ENCODE measurements around the gene BTG4.

BTG4 gene

GRCh38 chr11:111512296-111513239 lies at the start of gene BTG4:
BTG4 (minus strand) TSS chr11:111512386; CDS start chr11:111498776, 13,610 bp downstream.
- DNase-seq, result peak; percentile 80

DNA sequence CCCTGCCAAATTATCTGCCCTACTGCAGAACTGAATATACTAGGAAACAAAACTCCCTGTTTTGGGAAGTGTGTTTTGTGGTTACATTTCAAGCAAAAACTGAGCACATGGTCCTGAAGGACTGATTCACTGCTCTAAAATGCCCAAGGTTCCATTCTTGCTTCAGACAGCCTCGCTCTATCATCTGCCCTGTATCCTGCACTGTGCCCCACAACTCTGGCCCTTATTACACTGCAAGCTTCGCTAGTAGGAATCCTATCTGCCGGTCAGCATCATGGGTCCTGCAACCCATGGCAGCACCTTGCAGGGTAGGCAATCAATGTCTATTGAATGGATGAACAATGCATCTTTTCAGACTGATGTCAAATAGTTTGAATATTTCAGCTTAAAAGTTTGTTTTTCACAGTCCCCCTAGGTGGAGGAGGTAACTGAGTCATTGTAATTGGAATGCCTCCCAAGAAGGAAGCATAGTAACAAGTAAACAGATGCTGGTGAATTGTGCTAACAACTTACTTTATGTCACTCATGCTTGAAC lies 49.7 kb upstream of the BTG4 start:
- DNase-seq, result no peak

GRCh38 chr11:111561306-111561705 lies 49.1 kb upstream of the BTG4 start:
- no peak for DNase-seq

- DNase-seq, result no peak
These were observed 48.6 kb upstream of the BTG4 start for GRCh38 chr11:111560800-111561199.

DNA sequence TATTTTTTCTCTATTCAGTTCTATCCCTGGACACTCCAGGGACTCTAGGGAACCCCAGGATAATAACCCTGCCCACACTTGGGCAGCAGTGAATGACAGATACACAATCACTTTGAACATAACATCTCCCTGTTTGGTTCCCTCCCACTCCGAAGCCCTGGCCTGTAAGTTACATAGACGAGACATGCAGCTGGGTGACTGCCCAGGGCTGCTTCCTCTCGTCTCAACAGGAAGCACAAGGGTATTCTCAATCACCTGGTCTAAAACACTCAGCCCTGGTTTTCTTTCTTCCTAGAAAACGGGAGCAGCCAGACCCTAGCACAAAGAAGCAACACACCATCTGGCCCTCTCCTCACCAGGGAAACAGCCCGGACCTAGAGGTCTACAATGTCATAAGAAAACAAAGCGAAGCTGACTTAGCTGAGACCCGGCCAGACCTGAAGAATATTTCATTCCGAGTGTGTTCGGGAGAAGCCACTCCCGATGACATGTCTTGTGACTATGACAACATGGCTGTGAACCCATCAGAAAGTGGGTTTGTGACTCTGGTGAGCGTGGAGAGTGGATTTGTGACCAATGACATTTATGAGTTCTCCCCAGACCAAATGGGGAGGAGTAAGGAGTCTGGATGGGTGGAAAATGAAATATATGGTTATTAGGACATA lies 47.7 kb upstream of the BTG4 start:
- DNase-seq, result no peak

GRCh38 chr11:111557425-111558111 lies 45.4 kb upstream of the BTG4 start:
- no peak for DNase-seq

DNA sequence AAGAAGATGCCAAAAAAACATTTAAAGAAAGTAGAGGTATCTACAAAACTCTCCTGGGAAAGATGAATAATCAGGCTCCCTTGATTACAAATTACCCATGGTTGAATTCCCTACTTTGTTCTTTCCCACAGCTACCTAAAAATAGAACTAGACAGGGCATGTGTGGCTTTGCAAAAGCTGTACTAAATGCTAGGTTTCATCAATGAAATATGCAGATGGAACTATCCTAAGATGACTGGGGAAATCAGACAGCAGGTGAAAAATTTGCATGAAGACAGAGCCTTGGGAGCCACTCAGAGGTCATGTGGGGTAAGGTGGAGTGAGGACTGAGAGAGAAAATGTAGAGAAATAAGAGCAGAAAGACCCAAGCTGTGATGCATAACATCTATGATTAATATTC lies 43.1 kb upstream of the BTG4 start:
- DNase-seq, result no peak

DNA sequence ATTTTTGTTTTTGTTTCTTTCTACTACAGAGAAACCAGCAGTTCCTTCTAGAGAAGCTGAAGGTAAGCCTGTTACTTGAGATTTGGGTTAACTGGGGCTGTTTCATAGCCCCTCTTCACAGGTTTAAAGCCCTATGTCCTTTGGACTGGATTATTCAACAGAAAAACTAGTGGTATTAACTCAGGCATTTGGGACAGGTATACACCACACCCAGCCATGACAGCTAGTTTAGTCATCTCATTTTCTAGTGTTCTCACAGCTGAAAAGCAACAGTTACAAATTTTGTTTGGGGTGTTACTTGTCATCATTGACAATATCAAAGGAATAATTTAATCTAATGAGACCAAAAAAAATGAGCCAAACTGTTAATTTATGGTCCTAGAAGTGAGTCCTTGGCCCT lies 42.3 kb upstream of the BTG4 start:
- no peak for DNase-seq

DNA sequence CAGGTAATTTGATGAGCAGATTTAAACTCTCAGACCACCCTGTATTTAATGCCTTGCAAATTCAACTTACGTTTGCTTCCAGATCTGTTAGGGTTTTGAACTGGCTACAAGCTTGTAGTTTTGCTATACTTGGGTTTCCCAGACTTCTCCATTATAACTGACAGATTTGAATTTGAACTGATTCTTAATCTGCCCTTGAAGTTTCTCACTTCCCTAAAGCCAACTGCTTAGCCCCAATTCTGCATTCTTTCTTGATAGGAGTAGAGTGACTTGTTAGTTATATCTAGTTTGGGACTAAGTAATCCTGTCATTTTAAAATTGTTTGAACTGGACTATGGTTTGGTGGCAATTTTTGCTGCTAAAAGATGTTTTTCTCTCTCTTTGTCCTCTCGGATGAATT lies 38.1 kb upstream of the BTG4 start:
- no peak for DNase-seq

DNA sequence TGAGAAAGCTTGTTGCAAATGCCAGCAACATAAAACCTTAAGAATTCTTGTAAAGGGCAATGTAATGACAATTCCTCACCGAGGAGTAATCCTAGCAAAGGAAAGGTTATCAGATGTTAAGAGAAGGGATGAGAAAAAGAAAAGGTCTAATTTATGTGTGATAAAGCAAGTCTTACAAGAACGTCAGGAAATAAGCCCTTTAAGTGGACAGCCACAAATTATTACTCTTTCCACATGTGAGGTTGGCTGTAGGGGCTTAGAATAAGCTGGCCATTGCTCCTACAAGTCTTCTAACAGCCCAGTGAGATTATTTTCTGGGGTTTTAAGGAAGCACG lies 37.6 kb upstream of the BTG4 start:
- no peak for DNase-seq

DNA sequence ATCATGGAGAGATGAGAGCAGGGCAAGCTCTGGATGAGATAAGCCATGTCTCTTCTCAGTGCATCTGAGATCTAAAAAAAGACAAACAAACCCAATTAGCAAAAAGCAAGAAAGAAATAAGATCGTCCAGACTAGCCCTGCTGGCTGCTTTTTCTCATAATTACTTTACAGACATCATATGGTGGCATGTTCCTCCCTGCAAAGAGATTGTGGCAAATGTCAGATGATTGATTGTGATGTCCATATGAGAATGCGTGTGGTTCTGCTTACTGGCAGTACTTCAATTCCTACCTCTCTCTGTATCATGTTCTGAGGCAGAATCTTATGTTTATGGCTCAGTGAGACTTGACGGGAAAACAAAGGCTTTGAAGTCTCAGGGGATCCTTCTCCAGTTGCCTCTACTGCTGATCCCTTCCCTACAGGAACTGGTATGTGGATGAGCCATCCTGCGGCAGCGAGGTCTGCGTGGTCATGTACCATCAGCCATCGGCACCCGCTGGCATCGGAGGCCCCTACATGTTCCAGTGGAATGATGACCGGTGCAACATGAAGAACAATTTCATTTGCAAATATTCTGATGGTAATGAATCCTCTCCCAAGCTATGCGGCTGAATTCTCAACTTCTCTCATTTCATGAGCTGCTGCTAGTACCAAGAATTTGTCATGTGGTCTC lies 37.1 kb upstream of the BTG4 start:
- no peak for DNase-seq

GRCh38 chr11:111548525-111548924 lies 36.3 kb upstream of the BTG4 start:
- no peak for DNase-seq

DNA sequence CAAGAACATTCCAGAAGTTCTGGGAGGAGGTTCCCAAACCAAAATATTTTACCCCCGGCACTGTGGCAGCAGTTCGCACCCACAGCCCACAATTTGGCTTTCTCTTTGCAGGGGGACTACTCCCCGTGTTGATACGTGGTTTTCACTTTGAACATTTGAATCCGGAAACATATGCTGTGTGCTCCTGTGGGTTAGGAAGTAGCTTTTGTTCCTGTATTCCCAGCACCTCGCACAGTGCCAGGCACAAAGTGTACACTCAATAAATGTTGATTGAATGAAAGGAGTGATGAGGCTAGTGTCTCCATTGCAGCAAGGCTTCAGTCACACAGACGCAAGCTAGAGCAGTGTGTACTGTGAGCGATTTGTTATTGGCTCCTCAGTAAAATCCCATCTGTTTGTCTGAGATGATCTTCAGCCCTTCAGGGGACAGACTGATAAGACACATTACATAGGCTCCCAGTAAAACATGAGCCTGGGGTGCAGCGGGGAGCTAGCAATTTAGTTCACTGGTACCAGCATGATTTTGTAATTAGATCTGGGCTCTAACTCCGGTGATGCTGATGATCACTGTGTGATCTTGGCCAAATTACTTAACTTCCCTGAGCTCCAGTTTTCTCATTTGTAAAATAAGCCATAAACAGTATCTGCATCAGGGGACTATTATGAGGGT lies 30.6 kb upstream of the BTG4 start:
- DNase-seq, result no peak

DNA sequence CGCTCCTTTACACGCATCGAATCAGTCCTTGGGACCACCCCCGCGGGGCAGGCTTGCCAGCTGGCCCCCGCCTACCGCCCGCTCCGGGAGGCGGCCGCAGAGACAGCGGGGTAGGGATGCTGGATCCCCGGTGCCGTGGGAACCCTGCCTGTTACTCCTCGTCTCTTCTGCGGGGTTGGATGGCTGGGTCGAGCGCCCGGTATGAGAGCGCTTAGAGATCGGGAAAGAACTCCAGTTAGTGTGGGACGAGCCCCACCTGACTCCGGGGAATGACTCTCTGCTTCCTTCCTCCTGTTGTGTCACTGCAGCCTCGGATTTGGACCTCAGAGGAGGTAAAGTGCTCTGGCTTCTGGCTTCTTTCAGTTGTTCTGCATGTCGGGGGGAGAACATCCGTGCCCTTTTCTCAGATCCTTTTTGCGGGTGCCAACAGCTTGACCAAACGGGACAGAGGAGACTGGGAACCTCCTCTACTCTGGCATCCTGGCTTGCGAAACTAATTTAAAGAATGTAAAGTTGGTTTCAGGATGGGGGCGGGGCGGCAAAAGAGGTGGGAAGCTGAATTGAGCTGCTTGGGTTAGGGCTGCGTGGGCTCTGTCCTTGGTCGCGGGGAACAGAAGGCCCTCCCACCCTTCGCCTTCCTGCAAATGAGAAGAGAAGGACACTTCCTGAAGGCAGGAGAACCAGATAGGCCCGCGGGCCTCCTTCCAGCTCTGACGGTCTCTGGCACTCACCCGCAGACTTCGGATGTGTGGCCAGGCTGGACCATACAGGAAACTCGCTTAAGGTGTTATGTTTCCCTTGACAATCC lies 29.3 kb upstream of the BTG4 start:
- DNase-seq, result peak; percentile 71

DNA sequence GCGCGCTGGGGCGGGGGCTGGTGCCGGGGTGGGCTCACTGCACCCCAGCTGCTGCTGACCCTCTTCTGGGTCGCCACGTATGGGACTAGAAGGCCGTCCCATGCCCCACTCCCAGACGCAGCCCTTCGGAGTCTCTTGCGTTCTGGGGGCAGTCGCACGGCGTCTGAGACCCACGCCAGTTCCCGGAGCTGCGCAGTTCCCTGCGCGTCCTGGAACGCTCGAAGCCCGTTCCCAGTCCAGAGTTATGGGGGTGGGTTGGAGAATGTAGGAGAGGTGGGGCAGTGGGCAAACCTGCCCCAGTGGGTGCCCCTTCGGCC lies 28.7 kb upstream of the BTG4 start:
- no peak for DNase-seq

DNA sequence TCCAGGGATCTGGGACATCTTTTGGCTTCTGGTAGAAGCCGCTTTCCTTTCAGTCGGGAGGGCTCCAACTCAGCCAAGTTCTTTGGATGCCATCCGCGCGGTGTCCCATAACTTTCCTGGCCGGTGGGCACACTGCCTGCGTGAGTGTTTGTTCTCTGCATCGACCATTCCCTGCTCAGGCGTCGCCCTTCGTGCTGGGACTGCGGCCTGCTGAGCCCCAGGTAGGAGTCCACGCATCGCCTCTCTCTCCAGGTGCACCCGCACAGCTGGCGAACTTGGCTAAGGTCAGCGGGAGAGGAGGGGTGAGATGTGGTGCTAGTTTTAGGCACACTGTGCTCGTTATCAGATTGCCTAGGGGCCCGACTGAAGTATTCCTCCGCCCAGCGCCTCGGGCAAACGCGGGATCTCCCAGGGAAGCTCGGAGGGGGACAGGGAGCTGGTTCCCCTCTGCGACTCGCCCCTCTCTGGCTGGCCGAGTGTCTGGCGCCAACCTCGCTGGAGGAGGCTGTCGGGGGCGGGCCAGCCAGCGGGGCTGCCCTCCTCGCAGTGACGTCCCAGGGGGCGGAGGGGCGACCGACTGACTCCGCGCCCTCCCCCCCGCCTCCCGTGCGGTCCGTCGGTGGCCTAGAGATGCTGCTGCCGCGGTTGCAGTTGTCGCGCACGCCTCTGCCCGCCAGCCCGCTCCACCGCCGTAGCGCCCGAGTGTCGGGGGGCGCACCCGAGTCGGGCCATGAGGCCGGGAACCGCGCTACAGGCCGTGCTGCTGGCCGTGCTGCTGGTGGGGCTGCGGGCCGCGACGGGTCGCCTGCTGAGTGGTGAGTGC lies 28.1 kb upstream of the BTG4 start, which contains the start of gene LAYN:
LAYN (plus strand) TSS at position 607 of the 823 bp plus-strand sequence; CDS start at position 731, 124 bp downstream.
- peak; percentile 79 for DNase-seq

- peak; percentile 19 for DNase-seq
These were observed 27.4 kb upstream of the BTG4 start for GRCh38 chr11:111539426-111540113.

- no peak for DNase-seq
These were observed 26.4 kb upstream of the BTG4 start for GRCh38 chr11:111538407-111539114.

- DNase-seq, result no peak
These were observed 25.2 kb upstream of the BTG4 start for GRCh38 chr11:111537336-111537860.
